Testis (tissue), 2 donors: ENCODE data around the gene TMEM126B.

Experiments used
- CTCF ChIP-seq, 3 experiments: fragments of 450-650 bp in 2 of 3; fragments of 200-600 bp in 1 of 3; sonication (generic) in 1 of 3; IDR thresholded peaks; one replicate each; pipeline ENCODE4 v1.5.1; 2016 to 2019; ENCODE audit warnings: antibody characterized with exemption in 3 of 3, mild to moderate bottlenecking in 2 of 3, moderate library complexity in 1 of 3
- POLR2A ChIP-seq: fragments of 450-650 bp; IDR thresholded peaks from one replicate; pipeline ENCODE4 v1.6.1; 2017; ENCODE audit warnings: antibody characterized with exemption, mild to moderate bottlenecking, moderate library complexity

GRCh38 chr11:85656777-85657176 is 28.4 kb downstream of the TMEM126B start:
- TF ChIP-seq CTCF (IDR thresholded peaks at IDR 0.05) (no peak), POLR2A (no peak)
